D341Med (cell line): ENCODE data around the gene RLN2.

Experiments
- DNase-seq: peaks from one replicate; pipeline ENCODE4 v3.0.0; 2012; ENCODE audit warnings: low spot score

Gene RLN2

DNA sequence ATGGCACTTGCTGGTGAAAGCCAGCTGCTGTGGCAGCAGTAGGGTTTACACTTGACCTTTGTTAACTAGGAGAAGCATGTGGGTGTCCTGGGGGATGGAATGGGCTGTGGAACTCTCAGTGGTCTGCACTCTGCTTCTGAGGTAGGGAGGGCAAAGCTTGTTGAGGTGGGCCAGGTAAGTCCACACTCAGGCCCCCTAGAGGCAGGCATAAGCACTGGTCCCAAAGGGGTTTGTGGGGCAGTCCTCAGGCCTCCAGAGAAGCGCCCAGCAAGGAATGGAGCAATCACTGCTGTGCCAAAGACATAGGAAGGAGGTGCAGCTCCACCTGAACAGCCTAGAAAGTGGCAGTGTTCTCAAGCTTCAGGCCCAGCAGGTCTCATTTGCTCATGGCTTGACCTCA lies 38.6 kb downstream of the RLN2 start:
- no peak for DNase-seq

DNA sequence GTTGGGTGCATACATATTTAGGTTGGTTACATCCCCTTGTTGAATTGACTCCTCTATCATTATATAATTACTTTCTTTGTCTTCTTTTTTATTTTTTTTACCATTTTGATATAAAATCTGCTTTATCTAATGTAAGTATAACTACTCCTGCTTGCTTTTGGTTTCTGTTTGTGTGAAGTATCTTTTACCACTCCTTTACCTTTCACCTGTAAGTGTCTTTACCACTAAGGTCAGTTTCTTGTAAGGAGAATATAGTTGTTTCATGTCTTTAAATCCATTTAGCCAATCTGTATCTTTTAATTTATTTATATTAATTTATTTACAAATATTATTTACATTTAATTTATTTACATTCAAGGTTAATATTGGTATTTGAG lies 40.3 kb downstream of the RLN2 start:
- no peak for DNase-seq

DNA sequence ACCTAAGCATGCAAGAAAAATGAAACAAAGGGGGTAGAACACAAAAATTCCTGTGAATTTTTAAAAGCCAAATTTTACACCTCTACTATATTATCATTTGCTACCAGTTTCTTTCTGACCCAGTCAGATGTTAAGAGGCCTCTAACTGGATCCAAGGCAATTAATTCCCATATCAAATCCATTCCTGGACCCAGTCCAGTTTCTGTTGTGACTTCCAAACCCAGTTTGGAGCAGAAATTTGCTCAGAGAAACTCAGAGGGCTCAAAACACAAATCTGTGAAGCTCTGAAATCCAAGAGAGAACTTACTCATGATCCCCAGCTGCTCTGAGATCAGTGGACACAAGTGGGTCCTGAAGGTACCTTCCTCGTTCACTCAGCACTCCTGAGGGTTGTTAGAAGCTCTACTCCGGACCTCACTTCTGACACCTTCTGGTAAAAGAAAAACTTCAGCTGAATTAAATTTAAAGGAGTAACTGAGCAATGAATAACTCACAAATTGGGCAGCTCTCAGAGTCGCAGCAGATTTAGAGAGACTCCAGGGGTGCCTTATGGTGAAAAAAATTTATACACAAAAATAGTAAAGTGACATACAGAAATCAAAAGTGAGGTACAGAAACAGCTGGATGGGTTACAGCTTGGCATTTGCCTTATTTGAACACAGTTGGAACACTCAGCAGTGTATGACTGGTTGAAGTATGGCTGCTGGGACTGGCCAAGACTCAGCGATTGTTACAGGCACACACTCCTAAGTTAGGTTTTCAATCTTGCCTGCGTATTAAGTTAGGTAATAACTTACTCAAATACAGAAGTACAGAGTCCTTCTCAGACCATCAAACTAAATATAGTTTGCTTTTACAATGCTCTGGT lies 40.9 kb downstream of the RLN2 start:
- no peak for DNase-seq
